Inflammatory macrophage (primary cell): ENCODE measurements around the gene RNF187.

Experiments
- DNase-seq, 2 donors: peaks; one replicate each; pipeline ENCODE4 v3.0.0-alpha.2; 2020 to 2022
- total RNA-seq, 18 experiments: gene quantifications; one replicate each; lab custom pipeline; 2026; ENCODE audit warnings: mixed read lengths in 6 of 18, inconsistent platforms in 2 of 18; lab: John Stamatoyannopoulos, UW

RNF187 gene
- total RNA-seq = 26.5 to 159 (median 77.5) reads per million in 18 experiments

GRCh38 chr1:228487336-228488124 is at the start of gene RNF187:
RNF187 (plus strand) TSS chr1:228487382.
- peak; percentile 84 to 87 for DNase-seq

GRCh38 chr1:228437424-228437962 is 49.7 kb upstream of the RNF187 start:
- no peak for DNase-seq

- DNase-seq = no peak
Observed at GRCh38 chr1:228438266-228438665, 48.9 kb upstream of the RNF187 start.

- no peak for DNase-seq
Observed at GRCh38 chr1:228440761-228441500, 46.3 kb upstream of the RNF187 start.

GRCh38 chr1:228443395-228443794 is 43.8 kb upstream of the RNF187 start:
- no peak for DNase-seq

- no peak for DNase-seq
Observed at GRCh38 chr1:228445490-228445842, 41.7 kb upstream of the RNF187 start.

- DNase-seq = peak; percentile 21 to 63
Observed at GRCh38 chr1:228445843-228446650, 41.1 kb upstream of the RNF187 start.

- no peak for DNase-seq
Observed at GRCh38 chr1:228446852-228447251, 40.3 kb upstream of the RNF187 start.

- no peak for DNase-seq
Observed at GRCh38 chr1:228448372-228448771, 38.8 kb upstream of the RNF187 start.

- no peak for DNase-seq
Observed at GRCh38 chr1:228450200-228450599, 37.0 kb upstream of the RNF187 start.

GRCh38 chr1:228452194-228453021 is 34.8 kb upstream of the RNF187 start:
- DNase-seq = peak; percentile 9 to 29

GRCh38 chr1:228453022-228453560 is 34.1 kb upstream of the RNF187 start:
- no peak for DNase-seq

- no peak for DNase-seq
Observed at GRCh38 chr1:228453614-228454013, 33.6 kb upstream of the RNF187 start.

- DNase-seq = no peak
Observed at GRCh38 chr1:228454238-228454637, 32.9 kb upstream of the RNF187 start.

- no peak for DNase-seq
Observed at GRCh38 chr1:228455715-228456114, 31.5 kb upstream of the RNF187 start.

GRCh38 chr1:228456252-228457016 is 30.7 kb upstream of the RNF187 start:
- DNase-seq = no peak

- no peak for DNase-seq
Observed at GRCh38 chr1:228457017-228457395, 30.2 kb upstream of the RNF187 start.

- peak; percentile 96 to 97 for DNase-seq
Observed at GRCh38 chr1:228457396-228458176, 29.6 kb upstream of the RNF187 start.

GRCh38 chr1:228459091-228459993 is 27.8 kb upstream of the RNF187 start:
- DNase-seq = peak; percentile 68 to 70
